ENCODE measurements around the gene SLC27A5.

The SLC27A5 gene

DNA sequence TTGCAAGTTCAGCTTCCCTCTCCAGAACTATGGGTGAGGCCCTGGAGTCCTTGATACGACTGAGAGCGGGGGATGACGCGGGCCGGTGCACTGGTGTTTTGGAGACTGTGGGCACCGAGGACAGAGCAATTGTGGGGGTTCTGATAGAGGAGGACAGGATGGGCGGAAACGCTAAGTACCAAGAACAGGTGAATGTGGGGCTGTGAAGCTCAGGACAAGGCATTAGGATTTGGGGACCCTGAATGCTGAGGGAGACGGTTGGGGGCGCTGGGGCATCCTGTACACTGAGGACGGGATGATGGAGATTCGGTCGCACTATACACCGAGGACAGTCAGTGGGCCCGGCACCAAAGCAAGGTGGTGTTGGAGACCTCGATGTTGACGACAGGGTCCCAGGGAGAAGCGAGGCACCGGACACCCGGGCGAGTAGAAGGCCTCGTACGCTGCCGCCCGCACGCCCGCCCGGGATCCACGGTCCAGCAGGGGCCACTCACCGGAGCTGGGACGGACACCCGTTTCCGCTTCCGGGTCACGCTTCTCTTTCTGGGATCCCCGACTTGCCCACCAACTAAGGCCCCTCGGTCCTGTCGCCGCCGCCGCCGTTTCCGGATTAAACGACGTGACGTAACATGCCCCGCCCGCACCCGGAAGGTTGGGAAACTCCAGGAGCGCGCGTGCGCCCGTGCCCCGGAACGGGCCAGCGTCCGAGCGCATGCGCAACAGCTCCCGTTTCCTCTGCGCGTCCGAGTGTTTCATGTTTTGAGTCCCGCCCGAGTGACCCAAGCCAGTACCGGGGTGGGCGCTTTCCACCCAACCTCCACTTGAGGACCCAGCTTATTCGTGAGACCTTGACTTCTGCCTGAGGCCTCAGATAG, 42.9 kb upstream of the SLC27A5 start, which contains the start of gene CHMP2A:
Gene CHMP2A, minus strand, starts transcription at position 612 of the 875 bp plus-strand sequence. CDS start 893 bp downstream, outside the sequence.
- TF ChIP-seq CTCF (IDR thresholded peaks at IDR 0.05; ENCODE audit: insufficient read depth, missing control alignments), result no peak
- FAIRE-seq (no peak), DNase-seq (ENCODE audit: insufficient read length, low spot score) (peak; percentile 84)

- no peak for DNase-seq (ENCODE audit: insufficient read length, low spot score)
- TF ChIP-seq CTCF (IDR thresholded peaks at IDR 0.05; ENCODE audit: insufficient read depth, missing control alignments), result no peak
- FAIRE-seq, result no peak
Observed at GRCh38 chr19:58553799-58554493, 42.2 kb upstream of the SLC27A5 start.

GRCh38 chr19:58552655-58553054, 40.9 kb upstream of the SLC27A5 start:
- FAIRE-seq (no peak), DNase-seq (ENCODE audit: insufficient read length, low spot score) (no peak)
- TF ChIP-seq CTCF (IDR thresholded peaks at IDR 0.05; ENCODE audit: insufficient read depth, missing control alignments), result no peak

DNA sequence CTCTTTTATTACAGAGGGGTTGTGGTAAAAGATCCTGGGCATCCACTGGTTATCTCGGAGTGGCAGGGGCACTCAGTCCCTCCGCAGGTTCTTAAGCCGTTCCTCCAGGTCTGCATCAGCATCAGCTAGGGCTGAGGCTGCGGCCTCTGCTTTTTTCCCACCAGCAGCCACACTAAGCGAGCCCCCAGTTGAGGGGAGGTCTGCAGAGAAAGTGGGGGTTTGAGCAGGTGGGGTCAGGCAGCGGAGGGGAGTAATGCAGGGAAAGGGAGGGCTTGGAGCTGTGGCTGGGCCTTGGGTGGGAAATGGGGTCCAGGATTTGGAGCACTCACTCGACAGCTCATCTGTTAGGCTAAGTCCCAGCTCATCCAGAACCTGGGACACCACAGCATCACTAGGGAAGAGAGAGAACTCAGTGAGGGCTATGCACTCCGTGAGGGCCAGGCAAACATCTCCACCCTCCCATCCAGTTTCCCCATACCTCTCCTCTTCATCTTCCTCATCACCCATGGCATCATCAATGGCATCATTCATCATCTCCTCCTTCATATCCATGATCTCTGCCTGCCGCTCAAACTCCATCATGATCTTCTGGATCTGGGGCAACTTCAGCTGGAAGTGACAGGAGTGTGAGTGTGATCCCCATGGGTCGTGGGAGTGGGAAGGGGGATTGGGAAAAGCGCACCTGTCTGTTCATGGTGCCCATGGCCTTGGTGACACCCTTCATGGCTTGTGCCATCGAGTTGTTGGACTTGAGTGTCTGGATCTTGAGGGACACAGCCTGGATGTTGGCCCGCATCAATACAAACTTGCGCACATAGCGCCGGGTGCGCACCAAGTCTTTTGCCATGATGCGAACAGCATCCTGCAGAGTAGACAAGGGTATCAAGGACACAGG, 40.0 kb upstream of the SLC27A5 start:
- FAIRE-seq (no peak), DNase-seq (ENCODE audit: insufficient read length, low spot score) (no peak)
- TF ChIP-seq CTCF (IDR thresholded peaks at IDR 0.05; ENCODE audit: insufficient read depth, missing control alignments), result no peak

- no peak for DNase-seq (ENCODE audit: insufficient read length, low spot score)
- FAIRE-seq, result no peak
- TF ChIP-seq CTCF (IDR thresholded peaks at IDR 0.05; ENCODE audit: insufficient read depth, missing control alignments), result no peak
Observed at GRCh38 chr19:58551123-58551497, 39.3 kb upstream of the SLC27A5 start.

GRCh38 chr19:58550362-58551122, 38.8 kb upstream of the SLC27A5 start:
- DNase-seq (ENCODE audit: insufficient read length, low spot score) (no peak), FAIRE-seq (no peak)
- no peak for TF ChIP-seq CTCF (IDR thresholded peaks at IDR 0.05; ENCODE audit: insufficient read depth, missing control alignments)
